ENCODE data around the gene NUFIP2.

Gene NUFIP2

DNA sequence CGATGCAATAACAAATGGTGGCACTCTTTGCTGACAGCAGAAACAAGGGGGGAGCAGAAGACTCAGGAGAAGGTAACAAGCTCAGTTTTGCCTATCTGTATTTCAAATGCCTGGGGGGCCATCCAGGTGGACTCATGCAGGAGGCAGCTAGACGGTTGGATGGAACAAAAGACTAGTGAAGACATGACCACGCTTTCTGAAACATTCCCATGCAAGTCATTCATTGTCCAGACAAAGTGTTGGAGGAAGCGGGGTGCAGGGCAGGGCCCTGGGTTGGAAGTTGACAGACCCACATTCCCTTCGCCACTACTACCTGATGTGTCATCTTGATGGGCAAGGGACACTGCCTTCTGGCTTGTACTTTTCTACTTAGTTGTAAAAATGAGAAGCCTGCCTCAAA lies 77.1 kb downstream of the NUFIP2 start:
- H3K23ac ChIP-seq (ENCODE audit: low read length) = no peak overlapping the region
- H3K79me1 ChIP-seq (ENCODE audit: low read length) = no peaks in the 10 kb centered on the region
- DNase-seq = no peak
- no peak overlapping the region for H3K4ac ChIP-seq (ENCODE audit: low read depth, low read length)
- WGBS (ENCODE audit: extremely low coverage, insufficient coverage, low lambda C conversion rate) = no CpG with 5 or more reads among the region's 5 CpGs
- no peaks in the 10 kb centered on the region for H3K79me2 ChIP-seq (ENCODE audit: control insufficient read depth, insufficient read depth, low read length)
- H2BK15ac ChIP-seq (replicated peaks; ENCODE audit: low read depth) = no peak overlapping the region
- no peaks in the 10 kb centered on the region for H3K36me3 ChIP-seq (ENCODE audit: control insufficient read depth, insufficient read depth, low read length)
- no peak overlapping the region for H3K4me3 ChIP-seq (ENCODE audit: low read length)
- H3K27me3 ChIP-seq (ENCODE audit: insufficient read depth, low read length, poor library complexity) = no peaks in the 10 kb centered on the region
- H2BK120ac ChIP-seq (ENCODE audit: low read depth, low read length) = no peak overlapping the region
- H2BK5ac ChIP-seq (ENCODE audit: low read length) = no peak overlapping the region
- H3K9ac ChIP-seq (ENCODE audit: low read length) = no peak overlapping the region
- H4K5ac ChIP-seq (ENCODE audit: low read length) = no peak overlapping the region
- H2AK5ac ChIP-seq (ENCODE audit: low read length) = no peak overlapping the region
- H3K4me2 ChIP-seq (ENCODE audit: low read length) = no peak overlapping the region
- H3K27ac ChIP-seq (ENCODE audit: low read depth, low read length) = no peak overlapping the region
- no peaks in the 10 kb centered on the region for H3K4me1 ChIP-seq (ENCODE audit: control insufficient read depth, low read depth, low read length)
- H3K18ac ChIP-seq (ENCODE audit: low read length) = no peak overlapping the region
- H4K8ac ChIP-seq (ENCODE audit: low read depth, low read length) = no peak overlapping the region
- H3K56ac ChIP-seq (ENCODE audit: low read length) = no peak overlapping the region

DNA sequence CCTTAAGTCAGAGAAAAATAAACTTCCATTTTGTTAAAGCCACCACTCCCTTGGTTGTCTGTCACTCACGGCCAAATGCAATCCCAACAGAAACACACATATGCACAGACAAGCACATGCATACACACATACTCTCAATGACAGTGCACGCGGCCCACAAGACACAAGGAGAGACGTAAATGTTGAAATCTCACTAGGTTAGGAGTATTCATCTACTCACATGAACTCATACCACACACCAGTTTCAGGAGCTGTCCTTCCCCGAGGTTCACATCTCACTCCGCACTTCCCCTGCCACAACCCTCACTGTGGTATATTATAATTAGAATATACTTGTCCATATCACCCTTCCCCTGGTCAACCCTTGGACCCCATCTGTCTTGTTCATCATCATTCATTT lies 77.8 kb downstream of the NUFIP2 start:
- Histone ChIP-seq H3K18ac (ENCODE audit: low read length) (no peak overlapping the region), H2AK5ac (ENCODE audit: low read length) (no peak overlapping the region), H3K4me1 (ENCODE audit: control insufficient read depth, low read depth, low read length) (no peaks in the 10 kb centered on the region), H3K9ac (ENCODE audit: low read length) (no peak overlapping the region), H3K56ac (ENCODE audit: low read length) (no peak overlapping the region), H3K4me2 (ENCODE audit: low read length) (no peak overlapping the region), H4K8ac (ENCODE audit: low read depth, low read length) (no peak overlapping the region), H2BK120ac (ENCODE audit: low read depth, low read length) (no peak overlapping the region), H3K23ac (ENCODE audit: low read length) (no peak overlapping the region), H3K79me1 (ENCODE audit: low read length) (no peaks in the 10 kb centered on the region), H3K36me3 (ENCODE audit: control insufficient read depth, insufficient read depth, low read length) (no peaks in the 10 kb centered on the region), H2BK15ac (replicated peaks; ENCODE audit: low read depth) (no peak overlapping the region), H3K27ac (ENCODE audit: low read depth, low read length) (no peak overlapping the region), H2BK5ac (ENCODE audit: low read length) (no peak overlapping the region), H3K4me3 (ENCODE audit: low read length) (no peak overlapping the region), H3K4ac (ENCODE audit: low read depth, low read length) (no peak overlapping the region), H4K5ac (ENCODE audit: low read length) (no peak overlapping the region), H3K79me2 (ENCODE audit: control insufficient read depth, insufficient read depth, low read length) (no peaks in the 10 kb centered on the region), H3K27me3 (ENCODE audit: insufficient read depth, low read length, poor library complexity) (no peaks in the 10 kb centered on the region)
- no CpG with 5 or more reads among the region's 6 CpGs for WGBS (ENCODE audit: extremely low coverage, insufficient coverage, low lambda C conversion rate)
- no peak for DNase-seq

DNA sequence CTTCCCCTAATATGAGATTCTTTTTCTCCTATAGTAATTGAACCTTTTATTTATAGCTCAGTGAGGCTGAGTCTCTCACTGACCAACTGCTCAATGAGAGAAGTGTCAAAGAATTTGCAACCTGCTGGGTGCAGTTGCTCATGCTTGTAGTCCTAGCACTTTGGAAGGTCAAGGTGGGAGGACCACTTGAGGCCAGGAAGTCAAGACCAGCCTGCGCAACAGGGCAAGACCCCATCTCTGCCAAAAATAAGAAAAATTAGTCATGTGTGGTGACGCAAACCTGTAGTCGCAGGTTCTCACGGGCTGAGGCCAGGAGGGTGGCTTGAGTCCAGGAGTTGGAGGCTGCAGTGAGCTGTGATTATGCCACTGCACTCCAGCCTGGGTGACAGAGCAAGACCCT lies 78.2 kb downstream of the NUFIP2 start:
- Histone ChIP-seq H4K5ac (ENCODE audit: low read length) (no peak overlapping the region), H3K4ac (ENCODE audit: low read depth, low read length) (no peak overlapping the region), H3K27ac (ENCODE audit: low read depth, low read length) (no peak overlapping the region), H3K4me1 (ENCODE audit: control insufficient read depth, low read depth, low read length) (no peaks in the 10 kb centered on the region), H2BK120ac (ENCODE audit: low read depth, low read length) (no peak overlapping the region), H3K4me3 (ENCODE audit: low read length) (no peak overlapping the region), H3K4me2 (ENCODE audit: low read length) (no peak overlapping the region), H3K79me1 (ENCODE audit: low read length) (no peaks in the 10 kb centered on the region), H4K8ac (ENCODE audit: low read depth, low read length) (no peak overlapping the region), H3K23ac (ENCODE audit: low read length) (no peak overlapping the region), H3K9ac (ENCODE audit: low read length) (no peak overlapping the region), H3K18ac (ENCODE audit: low read length) (no peak overlapping the region), H2BK15ac (replicated peaks; ENCODE audit: low read depth) (no peak overlapping the region), H3K56ac (ENCODE audit: low read length) (no peak overlapping the region), H2BK5ac (ENCODE audit: low read length) (no peak overlapping the region), H3K36me3 (ENCODE audit: control insufficient read depth, insufficient read depth, low read length) (no peaks in the 10 kb centered on the region), H3K79me2 (ENCODE audit: control insufficient read depth, insufficient read depth, low read length) (no peaks in the 10 kb centered on the region), H2AK5ac (ENCODE audit: low read length) (no peak overlapping the region), H3K27me3 (ENCODE audit: insufficient read depth, low read length, poor library complexity) (no peaks in the 10 kb centered on the region)
- peak; percentile 40 for DNase-seq
- no CpG with 5 or more reads among the region's 4 CpGs for WGBS (ENCODE audit: extremely low coverage, insufficient coverage, low lambda C conversion rate)

DNA sequence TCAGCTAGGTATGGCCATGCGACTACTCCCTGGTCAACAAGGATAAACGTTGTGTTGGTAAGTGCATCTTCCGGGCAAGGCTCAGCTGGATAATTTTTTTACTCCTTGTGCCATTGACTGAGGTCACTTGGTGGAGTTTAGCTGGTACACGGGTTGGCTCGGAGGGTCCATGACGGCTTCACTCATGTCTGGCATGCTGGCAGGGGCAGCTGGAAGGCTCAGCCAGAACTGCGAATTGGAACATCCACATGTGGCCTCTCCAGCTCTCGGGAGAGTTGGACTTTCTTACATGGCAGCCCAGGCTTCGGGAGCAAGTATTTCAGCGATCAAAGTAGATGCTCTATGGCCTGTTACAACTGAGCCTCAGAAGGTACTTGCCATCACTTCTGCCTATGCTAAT lies 78.8 kb downstream of the NUFIP2 start:
- Histone ChIP-seq H3K9ac (ENCODE audit: low read length) (no peak overlapping the region), H3K36me3 (ENCODE audit: control insufficient read depth, insufficient read depth, low read length) (no peaks in the 10 kb centered on the region), H3K23ac (ENCODE audit: low read length) (no peak overlapping the region), H2BK15ac (replicated peaks; ENCODE audit: low read depth) (no peak overlapping the region), H3K27me3 (ENCODE audit: insufficient read depth, low read length, poor library complexity) (no peaks in the 10 kb centered on the region), H3K4ac (ENCODE audit: low read depth, low read length) (no peak overlapping the region), H3K4me2 (ENCODE audit: low read length) (no peak overlapping the region), H2BK5ac (ENCODE audit: low read length) (no peak overlapping the region), H3K27ac (ENCODE audit: low read depth, low read length) (no peak overlapping the region), H2BK120ac (ENCODE audit: low read depth, low read length) (no peak overlapping the region), H3K56ac (ENCODE audit: low read length) (no peak overlapping the region), H3K79me2 (ENCODE audit: control insufficient read depth, insufficient read depth, low read length) (no peaks in the 10 kb centered on the region), H3K18ac (ENCODE audit: low read length) (no peak overlapping the region), H4K8ac (ENCODE audit: low read depth, low read length) (no peak overlapping the region), H3K4me3 (ENCODE audit: low read length) (no peak overlapping the region), H3K79me1 (ENCODE audit: low read length) (no peaks in the 10 kb centered on the region), H3K4me1 (ENCODE audit: control insufficient read depth, low read depth, low read length) (no peaks in the 10 kb centered on the region), H4K5ac (ENCODE audit: low read length) (no peak overlapping the region), H2AK5ac (ENCODE audit: low read length) (no peak overlapping the region)
- no peak for DNase-seq
- WGBS (ENCODE audit: extremely low coverage, insufficient coverage, low lambda C conversion rate) = no CpG with 5 or more reads among the region's 10 CpGs

DNA sequence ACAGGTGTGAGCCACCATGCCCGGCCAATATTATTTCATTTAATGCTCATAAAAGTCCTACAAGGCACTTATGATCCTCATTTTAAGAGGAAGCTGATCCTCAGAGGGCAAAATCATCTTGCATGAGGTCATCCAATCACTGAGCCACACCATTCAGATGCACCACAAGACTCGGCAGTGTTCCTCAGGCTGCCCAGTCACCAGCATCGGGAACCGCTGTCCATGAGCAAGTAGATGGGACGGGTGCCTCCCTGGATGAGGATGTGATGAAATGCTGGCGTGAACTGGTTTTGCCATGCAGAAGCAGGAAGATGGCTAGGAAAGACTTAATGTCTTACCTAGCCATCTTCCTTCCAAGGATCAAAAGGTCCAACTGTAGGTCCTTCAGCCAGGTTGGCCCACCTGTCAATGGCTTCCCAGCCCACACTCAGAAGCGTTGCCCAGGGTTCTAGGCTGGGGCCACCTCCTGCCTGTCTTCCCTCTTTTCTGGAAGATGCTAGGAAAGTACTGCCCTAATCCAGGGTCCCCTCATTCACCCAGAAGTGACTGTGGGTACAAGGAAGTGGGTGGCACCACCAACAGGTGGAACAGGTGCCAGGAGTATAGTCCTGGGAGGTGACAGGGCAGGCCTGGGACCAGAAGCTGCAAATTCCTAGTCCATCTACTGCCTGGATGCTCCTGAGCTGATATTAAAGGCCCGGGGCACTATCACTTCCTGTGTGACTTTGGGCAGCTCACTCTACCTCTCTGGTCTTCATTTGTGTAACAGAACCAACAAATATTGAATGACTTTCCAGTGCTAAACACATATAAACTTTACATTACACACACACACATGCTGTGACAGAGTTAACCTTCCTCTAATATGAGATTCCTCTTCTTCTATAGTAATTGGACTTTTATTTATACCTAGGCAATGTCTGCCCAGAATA lies 79.5 kb downstream of the NUFIP2 start:
- Histone ChIP-seq H3K4ac (ENCODE audit: low read depth, low read length) (no peak overlapping the region), H3K4me1 (ENCODE audit: control insufficient read depth, low read depth, low read length) (no peaks in the 10 kb centered on the region), H3K79me2 (ENCODE audit: control insufficient read depth, insufficient read depth, low read length) (no peaks in the 10 kb centered on the region), H4K5ac (ENCODE audit: low read length) (no peak overlapping the region), H3K56ac (ENCODE audit: low read length) (no peak overlapping the region), H3K4me3 (ENCODE audit: low read length) (no peak overlapping the region), H3K27me3 (ENCODE audit: insufficient read depth, low read length, poor library complexity) (no peaks in the 10 kb centered on the region), H2BK15ac (replicated peaks; ENCODE audit: low read depth) (no peak overlapping the region), H2BK120ac (ENCODE audit: low read depth, low read length) (no peak overlapping the region), H3K9ac (ENCODE audit: low read length) (no peak overlapping the region), H3K18ac (ENCODE audit: low read length) (no peak overlapping the region), H2BK5ac (ENCODE audit: low read length) (no peak overlapping the region), H4K8ac (ENCODE audit: low read depth, low read length) (no peak overlapping the region), H3K36me3 (ENCODE audit: control insufficient read depth, insufficient read depth, low read length) (no peaks in the 10 kb centered on the region), H2AK5ac (ENCODE audit: low read length) (no peak overlapping the region), H3K79me1 (ENCODE audit: low read length) (no peaks in the 10 kb centered on the region), H3K27ac (ENCODE audit: low read depth, low read length) (no peak overlapping the region), H3K23ac (ENCODE audit: low read length) (no peak overlapping the region), H3K4me2 (ENCODE audit: low read length) (no peak overlapping the region)
- no peak for DNase-seq
- no CpG with 5 or more reads among the region's 8 CpGs for WGBS (ENCODE audit: extremely low coverage, insufficient coverage, low lambda C conversion rate)

DNA sequence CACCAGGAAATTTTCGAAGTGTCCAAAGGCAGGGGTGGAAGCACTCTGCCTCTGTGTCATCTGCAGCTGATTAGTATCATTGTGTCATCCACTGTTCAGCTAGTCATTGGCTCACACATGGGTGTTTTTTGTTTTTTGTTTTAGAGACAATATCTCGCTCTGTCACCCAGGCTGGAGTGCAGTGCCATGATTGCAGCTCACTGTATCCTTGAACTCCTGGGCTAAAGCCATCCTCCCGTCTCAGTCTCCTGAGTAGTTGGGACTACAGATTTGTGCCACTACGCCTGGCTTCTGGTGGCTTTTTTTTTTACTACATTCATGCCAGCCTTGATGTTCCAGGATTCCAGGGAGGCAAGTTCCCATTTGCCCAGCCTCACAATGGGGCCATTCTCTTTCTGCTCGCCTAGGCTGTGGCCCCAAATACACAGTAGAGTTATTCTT lies 81.2 kb downstream of the NUFIP2 start:
- no peak overlapping the region for H4K5ac ChIP-seq (ENCODE audit: low read length)
- no peak overlapping the region for H2BK5ac ChIP-seq (ENCODE audit: low read length)
- H4K8ac ChIP-seq (ENCODE audit: low read depth, low read length) = no peak overlapping the region
- H3K56ac ChIP-seq (ENCODE audit: low read length) = no peak overlapping the region
- no peaks in the 10 kb centered on the region for H3K79me1 ChIP-seq (ENCODE audit: low read length)
- no peaks in the 10 kb centered on the region for H3K27me3 ChIP-seq (ENCODE audit: insufficient read depth, low read length, poor library complexity)
- no peak overlapping the region for H2BK120ac ChIP-seq (ENCODE audit: low read depth, low read length)
- H3K18ac ChIP-seq (ENCODE audit: low read length) = no peak overlapping the region
- H3K4me1 ChIP-seq (ENCODE audit: control insufficient read depth, low read depth, low read length) = no peaks in the 10 kb centered on the region
- no peaks in the 10 kb centered on the region for H3K36me3 ChIP-seq (ENCODE audit: control insufficient read depth, insufficient read depth, low read length)
- H3K9ac ChIP-seq (ENCODE audit: low read length) = no peak overlapping the region
- WGBS (ENCODE audit: extremely low coverage, insufficient coverage, low lambda C conversion rate) = no CpG with 5 or more reads among the region's 5 CpGs
- H2BK15ac ChIP-seq (replicated peaks; ENCODE audit: low read depth) = no peak overlapping the region
- no peak overlapping the region for H3K4me2 ChIP-seq (ENCODE audit: low read length)
- H3K4me3 ChIP-seq (ENCODE audit: low read length) = no peak overlapping the region
- no peak for DNase-seq
- no peak overlapping the region for H3K23ac ChIP-seq (ENCODE audit: low read length)
- no peak overlapping the region for H3K4ac ChIP-seq (ENCODE audit: low read depth, low read length)
- H3K79me2 ChIP-seq (ENCODE audit: control insufficient read depth, insufficient read depth, low read length) = no peaks in the 10 kb centered on the region
- no peak overlapping the region for H3K27ac ChIP-seq (ENCODE audit: low read depth, low read length)
- no peak overlapping the region for H2AK5ac ChIP-seq (ENCODE audit: low read length)

All from mesendoderm (in vitro differentiated cells).